Measurements from ENCODE around the gene SERPINI1. TPM values are rescaled to one million over a fixed set of nuclear protein-coding genes. Genes with fewer than 3 reads are reported as not detected.

Gene SERPINI1, protein sequence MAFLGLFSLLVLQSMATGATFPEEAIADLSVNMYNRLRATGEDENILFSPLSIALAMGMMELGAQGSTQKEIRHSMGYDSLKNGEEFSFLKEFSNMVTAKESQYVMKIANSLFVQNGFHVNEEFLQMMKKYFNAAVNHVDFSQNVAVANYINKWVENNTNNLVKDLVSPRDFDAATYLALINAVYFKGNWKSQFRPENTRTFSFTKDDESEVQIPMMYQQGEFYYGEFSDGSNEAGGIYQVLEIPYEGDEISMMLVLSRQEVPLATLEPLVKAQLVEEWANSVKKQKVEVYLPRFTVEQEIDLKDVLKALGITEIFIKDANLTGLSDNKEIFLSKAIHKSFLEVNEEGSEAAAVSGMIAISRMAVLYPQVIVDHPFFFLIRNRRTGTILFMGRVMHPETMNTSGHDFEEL
- 10 to 100 TPM; 13.5 to 13.8 TPM for total RNA-seq
- polyA plus RNA-seq, result 10 to 100 TPM in 1 of 2 donors, 1 to 10 TPM in 1; 8.9 to 11.9 TPM
- long read RNA-seq, donor 1, transcript SERPINI1-202 (9 exons, 1,890 nt), result major isoform, 47 of 48 reads
- long read RNA-seq, donor 1, partial matches to known transcripts, result 0 of 48 reads
- long read RNA-seq, donor 1, other reads (novel, unspliced or antisense), result 1 of 48 reads
- long read RNA-seq, donor 2, transcript SERPINI1-202 (9 exons, 1,890 nt), result major isoform, 7 of 9 reads
- long read RNA-seq, donor 2, partial matches to known transcripts, result 0 of 9 reads
- long read RNA-seq, donor 2, other reads (novel, unspliced or antisense), result 1 of 9 reads

DNA sequence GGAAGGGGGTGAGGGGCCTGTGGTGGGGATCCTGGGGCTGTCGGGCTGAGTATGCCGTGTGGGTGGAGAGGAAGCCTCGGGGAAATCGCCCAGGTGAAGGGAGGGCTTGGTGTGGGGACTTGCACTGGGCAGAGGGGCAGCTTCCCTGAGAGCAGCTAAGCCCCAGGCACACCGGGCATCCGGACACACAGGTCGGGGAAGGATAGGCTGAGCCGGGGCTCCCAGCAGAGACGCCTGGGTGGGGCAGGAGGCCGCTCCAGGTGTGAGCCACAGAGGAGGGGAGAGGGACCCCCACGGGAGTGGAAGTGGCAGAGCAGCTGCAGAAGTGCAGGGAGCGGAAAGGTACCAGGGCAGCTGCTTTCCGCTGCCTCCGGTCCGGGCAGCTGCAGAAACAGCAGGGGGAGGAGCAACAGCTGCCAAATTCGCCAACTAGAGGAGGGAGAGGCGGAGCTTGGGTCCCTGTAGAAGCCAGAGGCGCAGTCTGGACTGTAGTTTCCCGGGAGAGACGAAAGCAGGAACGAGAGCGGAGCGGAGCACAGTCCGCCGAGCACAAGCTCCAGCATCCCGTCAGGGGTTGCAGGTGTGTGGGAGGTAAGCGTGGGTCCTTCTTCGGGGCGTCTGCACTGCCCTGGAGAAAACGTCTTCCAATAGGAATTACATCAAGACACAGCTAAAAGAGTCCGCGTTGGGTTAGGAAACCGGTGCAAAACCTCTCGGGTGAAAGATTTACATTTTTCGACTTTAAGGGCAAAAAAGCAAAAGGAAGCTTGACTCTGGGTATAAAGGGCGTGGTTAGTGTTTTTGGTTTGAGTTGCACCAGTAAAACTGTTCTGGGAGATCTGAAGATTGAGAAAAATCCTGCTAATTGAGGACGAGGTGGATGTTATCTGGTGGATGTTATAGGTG lies at the start of gene SERPINI1:
Gene SERPINI1, plus strand, starts transcription at position 489 of the 906 bp plus-strand sequence. CDS start 53,408 bp downstream, outside the sequence.
- Histone ChIP-seq H3K27me3 (ENCODE audit: control insufficient read depth in 1 of 2, insufficient read depth in 2 of 2, low read length in 1 of 2) (no peaks in the 10 kb centered on the region), H3K27ac (ENCODE audit: low read depth in 1 of 2, low read length in 2 of 2) (peak within 1 kb of the TSS; percentile 29 to 91), H3K9me3 (ENCODE audit: control insufficient read depth, low read length) (no peaks in the 10 kb centered on the region), H3K4me3 (ENCODE audit: low read length in 2 of 2) (peak within 1 kb of the TSS; percentile 81), H3K4me1 (ENCODE audit: control insufficient read depth in 1 of 2, insufficient read depth in 2 of 2, low read length in 2 of 2) (no peaks in the 10 kb centered on the region), H3K36me3 (ENCODE audit: control insufficient read depth in 1 of 2, insufficient read depth in 2 of 2, low read length in 1 of 2) (no peaks in the 10 kb centered on the region)
- DNase-seq, result peak; percentile 92 to 93
- intact Hi-C loops (cut with DNase I), result loop anchor here (1.0 to 5.0 kb wide), 3 partner anchors 77 to 147 kb away; no protein-coding TSS in a partner anchor
- peak; percentile 93 for ATAC-seq (ENCODE audit: low FRiP score)
- WGBS, 2 donors, result 1% methylated on average over 37 of the region's 37 CpGs

DNA sequence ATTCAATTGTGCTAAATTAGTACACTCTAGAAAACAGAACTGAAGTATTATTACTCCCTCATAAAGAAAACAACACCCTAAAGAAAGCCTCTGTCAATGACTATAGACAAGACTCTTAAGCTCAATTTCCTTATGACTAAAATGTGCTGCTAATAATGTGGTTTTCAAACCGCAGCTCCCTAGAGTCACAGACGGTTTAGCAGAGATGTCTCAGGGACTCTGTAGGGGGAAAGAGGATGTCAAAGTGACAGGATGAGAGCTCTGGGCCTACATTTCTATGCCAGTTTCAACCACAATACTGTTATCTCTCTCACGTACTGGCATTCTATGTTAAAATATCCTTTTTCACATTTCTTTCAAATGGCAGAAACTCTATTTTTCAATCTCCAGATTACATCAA lies 44.2 kb upstream of the SERPINI1 start:
- no peak overlapping the region for H3K4me3 ChIP-seq (ENCODE audit: low read length in 2 of 2)
- ATAC-seq (ENCODE audit: low FRiP score) (no peak), DNase-seq (no peak)
- no peak overlapping the region for H3K27ac ChIP-seq (ENCODE audit: low read depth in 1 of 2, low read length in 2 of 2)
- 58 to 71% methylated on average over 3 of the region's 3 CpGs for WGBS, 2 donors
- no peaks in the 10 kb centered on the region for H3K4me1 ChIP-seq (ENCODE audit: control insufficient read depth in 1 of 2, insufficient read depth in 2 of 2, low read length in 2 of 2)
- no peaks in the 10 kb centered on the region for H3K27me3 ChIP-seq (ENCODE audit: control insufficient read depth in 1 of 2, insufficient read depth in 2 of 2, low read length in 1 of 2)
- intact Hi-C loops (cut with DNase I), result no loop called here
- H3K36me3 ChIP-seq (ENCODE audit: control insufficient read depth in 1 of 2, insufficient read depth in 2 of 2, low read length in 1 of 2), result peaks cover 0 to 2% of the 10 kb centered on the region in 2 donors
- H3K9me3 ChIP-seq (ENCODE audit: control insufficient read depth, low read length), result no peaks in the 10 kb centered on the region

DNA sequence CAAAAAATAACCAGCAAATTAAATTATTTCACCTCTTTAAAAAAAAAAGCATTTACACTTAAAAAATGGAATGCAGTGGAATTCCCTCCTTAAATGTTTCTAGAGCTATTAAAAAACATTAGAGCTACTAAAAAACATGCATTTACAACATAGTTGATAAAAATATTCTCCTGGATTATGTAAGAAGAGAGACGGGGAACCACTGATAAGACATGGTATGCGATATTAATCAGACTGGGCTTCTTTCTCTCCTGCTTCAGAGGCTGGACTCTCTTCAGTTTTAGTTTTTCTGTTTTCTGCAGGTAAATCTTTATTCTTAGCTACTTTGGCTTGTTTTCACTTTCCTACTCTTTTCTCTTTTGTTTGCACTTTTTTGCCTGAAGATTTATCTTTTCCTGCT lies 41.4 kb upstream of the SERPINI1 start:
- Histone ChIP-seq H3K36me3 (ENCODE audit: control insufficient read depth in 1 of 2, insufficient read depth in 2 of 2, low read length in 1 of 2) (no peaks in the 10 kb centered on the region), H3K27me3 (ENCODE audit: control insufficient read depth in 1 of 2, insufficient read depth in 2 of 2, low read length in 1 of 2) (no peaks in the 10 kb centered on the region), H3K9me3 (ENCODE audit: control insufficient read depth, low read length) (no peaks in the 10 kb centered on the region), H3K4me3 (ENCODE audit: low read length in 2 of 2) (no peak overlapping the region), H3K27ac (ENCODE audit: low read depth in 1 of 2, low read length in 2 of 2) (no peak overlapping the region), H3K4me1 (ENCODE audit: control insufficient read depth in 1 of 2, insufficient read depth in 2 of 2, low read length in 2 of 2) (no peaks in the 10 kb centered on the region)
- no peak for DNase-seq
- intact Hi-C loops (cut with DNase I), result no loop called here
- WGBS, 2 donors, result 53 to 59% methylated on average over 2 of the region's 2 CpGs
- ATAC-seq (ENCODE audit: low FRiP score), result no peak

DNA sequence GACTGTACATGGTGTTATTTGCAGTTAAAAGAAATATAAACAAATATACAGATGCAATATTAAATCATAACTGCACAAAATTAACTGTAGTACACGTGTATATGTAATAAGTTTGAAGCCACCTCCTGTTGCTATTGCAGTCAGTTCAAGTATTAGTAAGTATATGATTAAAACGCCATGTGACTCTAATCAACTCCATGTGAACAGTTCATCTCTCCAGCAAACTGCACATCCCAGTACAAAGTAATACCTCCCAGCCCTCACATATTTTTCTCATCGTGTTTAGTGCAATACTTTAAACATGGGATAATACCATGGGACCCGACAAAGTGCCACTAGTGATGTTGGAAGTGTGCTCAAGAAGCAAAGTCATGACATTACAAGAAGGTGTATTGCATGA lies 35.5 kb upstream of the SERPINI1 start:
- ATAC-seq (ENCODE audit: low FRiP score), result no peak
- Histone ChIP-seq H3K9me3 (ENCODE audit: control insufficient read depth, low read length) (no peaks in the 10 kb centered on the region), H3K27me3 (ENCODE audit: control insufficient read depth in 1 of 2, insufficient read depth in 2 of 2, low read length in 1 of 2) (no peaks in the 10 kb centered on the region), H3K4me1 (ENCODE audit: control insufficient read depth in 1 of 2, insufficient read depth in 2 of 2, low read length in 2 of 2) (no peaks in the 10 kb centered on the region), H3K27ac (ENCODE audit: low read depth in 1 of 2, low read length in 2 of 2) (no peak overlapping the region), H3K4me3 (ENCODE audit: low read length in 2 of 2) (no peak overlapping the region), H3K36me3 (ENCODE audit: control insufficient read depth in 1 of 2, insufficient read depth in 2 of 2, low read length in 1 of 2) (no peaks in the 10 kb centered on the region)
- intact Hi-C loops (cut with DNase I), result no loop called here
- DNase-seq, result no peak
- WGBS, 2 donors, result 93 to 95% methylated on average over 4 of the region's 4 CpGs

DNA sequence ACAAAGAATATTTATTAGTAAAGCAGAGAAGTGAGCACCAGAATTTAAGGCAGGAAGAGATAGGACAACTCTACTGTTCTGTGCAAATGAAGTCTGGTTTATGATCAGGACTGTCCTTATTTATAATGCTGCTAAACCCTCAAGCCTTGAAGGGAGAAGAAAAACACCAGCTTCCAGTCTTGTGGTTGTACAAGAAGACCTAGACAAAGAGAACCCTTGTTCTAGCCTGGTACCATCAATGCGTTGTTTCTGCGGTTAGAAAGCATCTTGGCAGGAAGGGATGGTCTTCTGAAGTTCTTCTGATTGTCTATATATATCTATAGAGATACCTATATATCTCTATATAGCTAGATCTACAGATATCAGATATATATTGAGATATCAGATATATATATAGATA lies 34.6 kb upstream of the SERPINI1 start:
- 98% methylated on average over 2 of the region's 2 CpGs for WGBS, 2 donors
- intact Hi-C loops (cut with DNase I), result no loop called here
- ATAC-seq (ENCODE audit: low FRiP score) (no peak), DNase-seq (no peak)
- H3K27ac ChIP-seq (ENCODE audit: low read depth in 1 of 2, low read length in 2 of 2), result no peak overlapping the region
- no peaks in the 10 kb centered on the region for H3K9me3 ChIP-seq (ENCODE audit: control insufficient read depth, low read length)
- H3K4me3 ChIP-seq (ENCODE audit: low read length in 2 of 2), result no peak overlapping the region
- H3K4me1 ChIP-seq (ENCODE audit: control insufficient read depth in 1 of 2, insufficient read depth in 2 of 2, low read length in 2 of 2), result no peaks in the 10 kb centered on the region
- no peaks in the 10 kb centered on the region for H3K27me3 ChIP-seq (ENCODE audit: control insufficient read depth in 1 of 2, insufficient read depth in 2 of 2, low read length in 1 of 2)
- no peaks in the 10 kb centered on the region for H3K36me3 ChIP-seq (ENCODE audit: control insufficient read depth in 1 of 2, insufficient read depth in 2 of 2, low read length in 1 of 2)

DNA sequence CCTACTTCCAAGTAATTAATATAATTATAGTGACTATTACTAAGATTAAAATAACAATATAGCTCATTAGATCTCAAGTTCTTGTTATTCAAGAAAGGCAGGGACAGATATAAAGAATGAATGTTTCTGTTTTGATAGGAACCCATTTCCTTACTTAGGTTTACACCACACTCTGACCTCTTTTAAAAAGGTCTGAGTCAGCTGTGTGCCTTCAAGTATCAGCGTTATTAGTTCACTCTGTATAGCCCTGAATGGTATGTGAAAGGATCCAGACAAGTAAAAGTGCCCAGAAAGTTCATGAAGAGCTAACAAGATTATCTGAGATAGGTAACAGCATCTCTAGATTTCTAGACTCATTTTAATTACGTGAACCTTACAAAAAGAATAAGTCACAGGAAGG lies 29.7 kb upstream of the SERPINI1 start:
- ATAC-seq (ENCODE audit: low FRiP score) (no peak), DNase-seq (no peak)
- intact Hi-C loops (cut with DNase I), result no loop called here
- Histone ChIP-seq H3K27me3 (ENCODE audit: control insufficient read depth in 1 of 2, insufficient read depth in 2 of 2, low read length in 1 of 2) (no peaks in the 10 kb centered on the region), H3K36me3 (ENCODE audit: control insufficient read depth in 1 of 2, insufficient read depth in 2 of 2, low read length in 1 of 2) (peaks cover 2 to 3% of the 10 kb centered on the region in 2 donors), H3K27ac (ENCODE audit: low read depth in 1 of 2, low read length in 2 of 2) (no peak overlapping the region), H3K4me1 (ENCODE audit: control insufficient read depth in 1 of 2, insufficient read depth in 2 of 2, low read length in 2 of 2) (peaks cover 0 to 1% of the 10 kb centered on the region in 2 donors), H3K4me3 (ENCODE audit: low read length in 2 of 2) (no peak overlapping the region), H3K9me3 (ENCODE audit: control insufficient read depth, low read length) (no peaks in the 10 kb centered on the region)
- 68 to 72% methylated on average over 2 of the region's 2 CpGs for WGBS, 2 donors

DNA sequence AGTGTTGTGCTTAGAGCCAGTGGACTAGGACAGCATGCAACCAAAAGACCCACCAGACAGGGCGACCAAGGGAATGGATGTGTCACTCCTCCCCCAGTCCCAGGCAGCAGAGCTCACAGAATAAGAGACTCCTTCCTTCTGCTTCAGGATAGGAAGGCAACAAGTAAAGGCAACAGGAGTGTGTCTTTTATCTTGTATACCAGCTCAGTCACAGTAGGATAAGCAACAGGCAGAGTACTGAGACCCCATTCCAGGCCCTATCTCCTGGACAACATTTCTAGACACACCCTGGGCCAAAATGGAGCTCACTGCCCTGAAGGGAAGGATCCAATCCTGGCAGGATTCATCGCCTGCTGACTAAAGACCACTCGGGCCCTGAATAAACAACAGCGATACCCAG lies 25.8 kb upstream of the SERPINI1 start:
- Histone ChIP-seq H3K27ac (ENCODE audit: low read depth in 1 of 2, low read length in 2 of 2) (no peak overlapping the region), H3K36me3 (ENCODE audit: control insufficient read depth in 1 of 2, insufficient read depth in 2 of 2, low read length in 1 of 2) (peaks cover 2 to 3% of the 10 kb centered on the region in 2 donors), H3K27me3 (ENCODE audit: control insufficient read depth in 1 of 2, insufficient read depth in 2 of 2, low read length in 1 of 2) (no peaks in the 10 kb centered on the region), H3K4me1 (ENCODE audit: control insufficient read depth in 1 of 2, insufficient read depth in 2 of 2, low read length in 2 of 2) (peaks cover 0 to 1% of the 10 kb centered on the region in 2 donors), H3K9me3 (ENCODE audit: control insufficient read depth, low read length) (no peaks in the 10 kb centered on the region), H3K4me3 (ENCODE audit: low read length in 2 of 2) (no peak overlapping the region)
- ATAC-seq (ENCODE audit: low FRiP score) (no peak), DNase-seq (no peak)
- 74 to 96% methylated on average over 4 of the region's 4 CpGs for WGBS, 2 donors
- intact Hi-C loops (cut with DNase I), result no loop called here

DNA sequence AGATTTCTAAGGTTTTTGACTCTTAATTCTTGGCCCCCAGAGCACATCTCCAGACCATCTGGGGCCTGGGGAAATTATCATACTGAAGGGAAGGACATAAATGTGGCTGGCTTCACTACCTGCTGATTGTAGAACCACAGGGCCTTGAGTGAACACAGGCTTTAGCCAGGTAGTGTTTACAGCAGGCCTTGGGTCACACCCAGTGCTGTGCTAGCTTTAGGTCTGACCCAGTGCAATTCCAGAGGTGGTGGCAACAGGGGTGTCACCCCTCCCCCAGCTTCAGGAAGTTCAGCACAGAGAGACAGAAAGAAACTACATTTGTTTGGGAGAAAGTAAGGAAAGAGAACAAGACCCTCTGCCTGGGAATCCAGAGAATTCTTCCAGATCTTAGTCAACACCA lies 25.0 kb upstream of the SERPINI1 start:
- no peak overlapping the region for H3K27ac ChIP-seq (ENCODE audit: low read depth in 1 of 2, low read length in 2 of 2)
- H3K4me1 ChIP-seq (ENCODE audit: control insufficient read depth in 1 of 2, insufficient read depth in 2 of 2, low read length in 2 of 2), result peaks cover 0 to 1% of the 10 kb centered on the region in 2 donors
- H3K9me3 ChIP-seq (ENCODE audit: control insufficient read depth, low read length), result no peaks in the 10 kb centered on the region
- intact Hi-C loops (cut with DNase I), result no loop called here
- ATAC-seq (ENCODE audit: low FRiP score), result no peak
- H3K36me3 ChIP-seq (ENCODE audit: control insufficient read depth in 1 of 2, insufficient read depth in 2 of 2, low read length in 1 of 2), result peaks cover 2 to 3% of the 10 kb centered on the region in 2 donors
- H3K27me3 ChIP-seq (ENCODE audit: control insufficient read depth in 1 of 2, insufficient read depth in 2 of 2, low read length in 1 of 2), result no peaks in the 10 kb centered on the region
- H3K4me3 ChIP-seq (ENCODE audit: low read length in 2 of 2), result no peak overlapping the region
- no peak for DNase-seq

All from aorta (tissue), 5 donors.